GM18520 (cell line): ENCODE measurements around the gene CCDC157.
A peak's percentile ranks its signal among the peaks of the same experiment; 100 is the strongest.
"Not testable (repeated sequence)": the region's sequence is repeated elsewhere in the genome, so short reads cannot be mapped to it uniquely, and the experiment has no call there.

Experiments
- ATAC-seq: cut with Tn5 transposase; IDR thresholded peaks from one replicate; pipeline ENCODE4 v1.9.1; 2021; ENCODE audit not compliant: unreplicated experiment

CCDC157 gene

DNA sequence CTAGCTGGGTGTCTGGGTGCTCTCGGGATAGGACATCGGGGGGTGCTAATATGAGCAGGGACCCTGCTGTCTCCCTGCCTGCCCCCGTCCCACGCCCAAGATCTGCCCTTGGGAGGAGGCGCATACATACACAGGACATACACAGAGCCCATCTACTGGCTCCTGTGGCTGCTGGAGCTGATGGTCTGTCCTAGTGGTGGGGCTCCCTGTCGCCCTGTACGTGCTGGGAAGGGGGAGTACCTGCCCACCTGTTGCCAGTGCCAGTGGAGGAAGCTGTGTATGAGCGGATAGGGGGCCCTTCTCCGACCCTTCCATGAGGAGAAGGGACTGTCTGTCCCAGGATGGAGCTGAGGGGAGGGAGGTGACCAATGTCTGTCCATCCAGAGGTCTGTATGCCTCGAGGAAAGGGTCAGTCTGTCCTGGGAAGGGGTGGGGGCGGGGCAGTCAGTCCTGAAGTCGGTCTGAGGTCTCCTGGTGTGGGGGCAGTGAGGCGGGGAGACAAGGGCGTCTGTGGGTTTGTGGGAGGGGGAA is 31.0 kb upstream of the CCDC157 start:
- ATAC-seq: no peak

DNA sequence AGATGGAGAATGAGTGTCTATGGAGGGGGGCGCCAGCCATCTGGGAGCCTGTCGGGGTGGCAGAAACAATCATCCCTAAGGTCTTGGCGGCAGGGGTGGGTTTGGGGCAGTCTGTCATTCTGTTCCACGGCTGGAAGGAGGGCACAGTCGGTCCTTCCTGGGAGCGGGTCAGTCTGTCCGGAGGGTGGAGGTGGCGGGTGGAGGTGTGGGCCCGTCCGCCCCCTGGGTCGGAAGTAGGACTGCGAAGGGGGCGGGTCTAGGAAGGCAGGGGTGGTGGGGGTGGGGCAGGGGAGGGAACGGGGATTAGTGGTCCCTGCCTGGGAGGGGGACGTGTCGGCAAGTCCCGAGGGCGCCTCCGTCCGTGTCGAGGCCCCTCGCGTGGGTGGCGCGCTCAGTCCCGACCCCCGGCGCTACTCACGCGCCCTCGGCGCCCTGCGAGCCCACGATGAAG is 30.5 kb upstream of the CCDC157 start:
- no peak for ATAC-seq

DNA sequence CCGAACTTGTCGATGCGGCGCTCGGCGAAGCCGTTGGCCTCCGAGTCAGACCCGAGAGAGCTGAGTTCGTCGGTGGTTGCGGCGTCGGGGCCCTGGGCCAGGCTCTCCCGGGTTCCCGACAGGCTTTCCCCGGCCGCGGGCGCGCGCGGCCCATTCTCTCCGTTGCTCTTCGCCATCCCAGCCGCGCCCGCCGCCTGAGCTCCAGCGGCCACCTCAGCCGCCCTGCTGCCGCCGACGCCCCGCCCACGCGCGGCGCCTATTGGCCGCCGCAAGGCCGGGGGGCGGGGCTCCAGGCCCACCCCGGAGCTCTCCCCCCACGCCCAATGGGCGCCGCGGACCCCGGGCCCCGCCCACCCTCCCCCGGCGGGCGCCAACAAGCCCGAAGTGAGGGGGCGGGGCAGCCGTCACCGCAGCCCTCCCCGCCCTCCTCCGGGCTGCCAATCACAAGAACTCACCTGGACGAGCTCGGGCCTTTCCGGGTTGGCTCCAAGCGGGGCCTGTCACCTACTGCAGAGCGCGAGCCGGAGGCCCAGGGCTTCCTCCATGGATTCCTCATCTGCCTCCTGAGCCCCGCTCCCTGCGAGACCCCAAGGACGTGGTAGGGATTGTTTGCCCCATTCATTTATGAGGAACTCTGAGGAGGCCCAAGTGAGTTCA is 30.0 kb upstream of the CCDC157 start, which contains the start of gene TBC1D10A:
TSS of gene TBC1D10A (minus strand) at position 236 of the 657 bp plus-strand sequence. CDS start at position 176, 60 bp downstream.
- peak; percentile 89 for ATAC-seq

DNA sequence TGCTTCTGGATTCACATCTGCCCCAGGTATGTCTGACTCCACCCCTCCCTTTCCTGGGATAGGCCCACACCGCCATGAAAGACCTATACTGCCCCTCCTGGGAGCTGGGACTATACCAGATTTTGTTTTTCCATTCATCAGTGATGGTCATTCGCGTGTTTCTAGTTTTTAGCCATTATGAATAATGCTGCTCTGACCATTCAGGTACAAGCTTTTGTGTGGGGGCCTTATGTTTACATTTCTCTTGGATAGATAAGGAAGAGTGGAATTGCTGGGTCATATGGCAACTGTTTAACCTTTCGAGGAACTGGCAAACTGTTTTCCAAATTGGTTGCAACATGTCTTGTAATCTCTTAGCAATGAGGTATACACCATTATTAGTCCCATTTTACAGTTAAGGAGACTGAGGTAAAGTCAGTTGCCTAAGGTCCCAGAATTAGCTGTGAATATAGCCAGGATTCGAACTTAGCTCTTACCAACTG is 28.9 kb upstream of the CCDC157 start:
- no peak for ATAC-seq

DNA sequence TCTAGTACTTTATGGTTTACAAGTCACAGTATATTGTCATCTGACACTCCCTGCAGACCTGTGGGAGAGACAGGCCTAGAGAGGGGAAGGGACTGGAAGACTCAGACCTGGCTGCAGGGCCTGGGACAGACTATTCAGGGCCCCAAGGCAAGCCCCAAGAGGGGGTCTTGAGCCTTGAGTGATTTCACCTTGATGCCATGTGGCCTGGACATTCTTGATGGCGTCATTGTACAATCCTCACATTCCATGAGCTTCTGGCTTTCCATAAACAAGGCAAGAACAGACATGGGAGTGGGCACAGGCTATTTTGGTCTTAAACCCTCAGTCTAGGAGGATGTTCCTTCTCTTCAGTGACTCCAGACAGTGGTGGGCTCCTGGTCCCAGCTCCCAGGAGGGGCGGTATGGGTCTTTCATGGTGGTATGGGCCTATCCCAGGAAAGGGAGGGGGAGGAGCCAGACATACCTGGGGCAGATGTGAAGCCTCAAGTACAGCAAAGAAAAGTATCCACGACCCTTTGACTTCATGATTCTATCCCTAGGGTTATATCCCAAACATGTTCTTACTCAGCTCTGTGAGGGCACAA is 28.2 kb upstream of the CCDC157 start:
- ATAC-seq: no peak

DNA sequence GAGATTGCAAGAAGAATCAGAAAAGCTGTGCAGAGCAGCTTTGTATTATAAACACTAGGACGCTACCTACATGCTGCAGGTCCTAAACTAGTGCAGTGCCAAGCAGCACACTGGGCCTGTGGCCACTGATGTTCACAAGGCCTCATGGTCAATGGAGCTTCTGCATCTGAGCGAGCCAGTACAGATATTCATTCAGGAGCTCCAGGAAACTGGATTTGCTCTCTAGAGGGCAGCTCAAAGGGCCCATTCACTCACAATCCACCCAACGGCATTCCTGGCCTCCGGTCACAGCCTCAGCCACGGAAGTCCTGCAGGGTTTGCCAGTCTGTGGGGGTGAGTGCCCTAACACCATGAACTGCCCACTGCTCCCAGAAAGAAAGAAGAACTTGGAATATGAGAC is 24.3 kb upstream of the CCDC157 start:
- ATAC-seq: no peak

DNA sequence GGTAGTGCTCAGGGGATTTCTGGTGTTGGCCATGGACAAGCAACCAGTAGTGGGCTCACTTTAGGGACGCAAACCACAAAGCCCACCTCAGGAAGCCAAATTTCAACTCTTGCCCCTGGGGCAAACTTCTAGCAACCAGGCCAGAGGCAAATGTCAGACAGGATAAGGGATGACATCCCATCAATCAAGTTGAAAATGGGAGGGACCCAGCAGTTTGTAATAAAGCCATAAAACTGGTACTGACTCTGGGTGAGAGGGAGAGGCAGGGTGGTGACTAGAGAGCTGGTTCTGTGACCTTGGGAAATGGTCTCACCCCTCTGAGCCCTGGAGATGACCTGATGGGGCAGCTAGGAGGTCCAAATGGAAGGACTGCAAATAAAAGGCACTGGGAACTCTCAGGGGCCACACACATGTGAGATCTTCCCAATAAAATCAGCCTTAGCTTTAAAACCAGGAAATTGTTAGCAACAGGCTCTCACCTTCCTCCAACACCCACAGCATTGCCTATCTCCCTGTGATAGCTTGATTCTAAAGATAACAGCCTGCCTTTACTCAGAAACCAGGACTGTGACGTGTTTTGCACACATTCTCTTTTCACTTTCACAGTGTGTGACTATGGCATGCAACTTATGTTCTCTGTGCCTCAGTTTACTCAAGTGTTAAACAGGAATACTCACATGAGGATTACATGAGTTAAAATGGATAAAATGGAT is 23.7 kb upstream of the CCDC157 start:
- ATAC-seq: no peak

DNA sequence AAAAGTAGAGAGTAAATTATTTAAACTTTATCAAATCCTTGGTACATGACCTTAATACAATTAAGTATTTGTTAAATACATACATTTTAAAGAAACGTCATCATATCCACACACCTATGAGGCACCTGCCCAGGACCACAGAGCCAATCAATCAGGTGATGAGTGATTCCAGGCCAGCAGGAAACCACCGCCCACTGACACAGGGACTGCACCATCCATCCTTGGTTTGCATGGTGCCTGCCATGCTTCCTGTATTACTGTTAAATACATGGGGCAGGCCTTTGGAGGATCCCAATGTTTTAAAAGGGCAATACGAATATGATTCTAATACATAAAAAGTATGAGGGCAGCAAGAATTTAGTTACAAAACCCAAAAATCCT is 23.1 kb upstream of the CCDC157 start:
- ATAC-seq: no peak

DNA sequence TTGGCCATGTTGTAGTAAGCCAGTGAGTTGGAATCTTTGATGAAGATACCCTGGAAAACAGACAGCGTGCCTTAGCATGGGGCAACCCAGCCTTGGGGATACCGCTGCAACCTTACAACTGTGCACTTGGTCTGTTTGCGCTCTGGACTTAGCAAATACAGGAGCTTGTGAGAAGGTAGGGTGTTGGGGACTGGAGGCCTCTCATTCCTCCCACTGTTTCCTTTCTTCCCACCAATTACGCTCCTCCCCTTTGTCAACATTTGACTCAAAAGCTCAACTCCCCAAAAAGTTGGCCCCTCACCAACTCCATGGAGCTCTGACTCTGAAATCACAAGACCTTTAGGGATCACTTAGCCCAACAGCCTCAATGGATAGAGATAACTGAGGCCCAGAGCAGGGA is 22.2 kb upstream of the CCDC157 start:
- ATAC-seq: no peak

DNA sequence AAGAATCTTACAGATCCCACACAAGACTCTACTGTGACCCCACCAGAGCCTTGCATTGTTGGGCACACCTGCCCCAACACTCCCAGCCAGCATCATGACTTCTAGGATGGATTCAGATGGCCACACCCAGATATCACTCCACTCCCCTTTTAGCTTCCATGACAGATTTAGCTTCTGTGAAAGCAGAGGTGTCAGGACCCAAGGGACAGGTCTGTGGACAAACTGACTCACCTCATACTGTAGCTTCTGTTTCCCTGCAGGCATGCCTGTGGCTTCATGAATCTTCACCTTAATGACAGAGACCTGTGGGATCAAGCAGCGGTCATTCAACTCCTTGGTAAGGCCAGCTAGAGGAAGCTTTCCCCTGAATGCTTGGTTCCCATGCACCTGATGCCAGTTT is 21.6 kb upstream of the CCDC157 start:
- no peak for ATAC-seq

DNA sequence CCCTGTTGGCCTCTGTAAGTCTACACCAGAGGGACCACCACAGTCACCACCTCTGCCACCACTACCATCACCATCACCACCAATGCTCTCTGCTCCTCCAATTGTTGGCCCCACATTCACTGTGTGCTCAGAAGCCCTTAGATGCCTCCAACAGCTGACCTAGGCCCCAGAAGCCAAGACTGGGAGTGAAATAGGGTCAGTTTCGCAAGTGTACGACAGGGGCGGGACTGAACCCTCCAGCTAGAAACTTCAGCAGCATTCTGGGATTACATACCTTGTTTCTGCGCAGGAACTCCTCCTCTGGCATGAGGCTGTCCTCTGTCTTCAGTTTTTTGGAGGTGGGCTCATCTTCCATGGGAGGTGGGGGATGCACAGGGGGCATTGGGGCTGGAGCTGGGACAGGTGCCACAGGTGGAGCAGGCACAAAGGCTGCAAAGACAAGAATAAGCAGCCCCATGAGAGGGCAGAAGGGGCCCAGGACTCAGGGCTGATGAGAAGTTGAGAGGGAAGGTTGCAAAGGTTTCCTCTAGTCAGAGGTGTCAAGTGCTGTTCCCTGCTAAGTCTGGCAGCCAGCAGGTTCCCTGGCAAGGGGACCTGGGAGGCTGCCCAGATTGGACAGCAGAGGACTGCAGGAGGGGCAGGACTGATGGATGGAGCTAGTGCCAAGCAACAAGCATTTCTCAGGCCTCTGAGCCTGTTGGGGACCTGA is 19.9 kb upstream of the CCDC157 start:
- no peak for ATAC-seq

DNA sequence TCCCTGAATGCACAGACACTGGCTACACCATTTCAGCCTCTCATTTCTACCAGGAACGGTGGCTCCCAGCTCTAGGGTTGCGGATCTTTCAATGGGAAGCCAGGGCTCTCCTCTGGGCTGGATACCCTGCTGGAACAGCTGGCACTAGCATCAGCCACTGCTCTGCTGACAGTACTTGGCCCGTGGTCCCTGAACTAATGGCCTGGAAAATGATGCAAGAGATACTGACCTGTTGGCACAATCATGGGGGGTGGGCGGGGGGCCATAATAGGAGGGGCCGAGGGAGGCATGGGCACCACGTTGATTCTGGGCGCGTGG is 19.4 kb upstream of the CCDC157 start:
- no peak for ATAC-seq

DNA sequence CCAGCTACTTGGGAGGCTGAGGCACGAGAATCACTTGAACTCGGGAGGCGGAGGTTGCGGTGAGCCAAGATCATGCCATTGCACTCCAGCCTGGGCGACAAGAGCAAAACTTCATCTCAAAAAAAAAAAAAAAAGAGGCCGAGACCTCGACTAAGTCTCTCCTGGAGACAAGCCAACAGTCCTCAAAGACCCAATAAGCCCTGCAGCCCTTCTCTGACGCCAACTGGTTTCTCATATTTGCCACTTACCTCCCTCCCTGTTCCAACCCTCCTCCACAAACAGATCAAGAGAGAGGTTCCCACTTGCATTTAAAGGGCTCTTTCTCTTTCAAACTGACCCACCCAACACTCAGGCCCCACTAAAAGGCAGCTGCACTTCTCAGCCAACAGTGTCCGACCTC is 18.5 kb upstream of the CCDC157 start:
- ATAC-seq: not testable (repeated sequence)

DNA sequence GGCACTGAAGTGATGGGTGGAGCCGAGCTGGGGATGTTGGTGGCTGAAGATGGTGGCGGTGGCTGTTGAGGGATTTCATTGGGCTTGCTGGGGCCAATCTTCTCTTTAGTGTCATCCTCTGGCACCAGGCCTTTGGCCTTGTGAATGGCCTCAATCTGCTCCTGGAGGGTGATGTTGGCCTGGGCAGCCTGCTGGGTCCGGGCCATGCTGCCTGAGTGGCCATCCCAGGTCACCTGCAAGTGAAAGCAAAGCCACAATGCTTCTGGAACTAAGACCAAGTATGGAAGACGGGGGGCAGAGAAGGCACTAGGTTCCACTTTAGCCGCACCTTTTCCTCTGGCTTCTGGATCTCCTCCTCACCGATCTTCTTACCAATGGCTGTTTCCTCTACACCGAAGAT is 18.0 kb upstream of the CCDC157 start:
- ATAC-seq: no peak

DNA sequence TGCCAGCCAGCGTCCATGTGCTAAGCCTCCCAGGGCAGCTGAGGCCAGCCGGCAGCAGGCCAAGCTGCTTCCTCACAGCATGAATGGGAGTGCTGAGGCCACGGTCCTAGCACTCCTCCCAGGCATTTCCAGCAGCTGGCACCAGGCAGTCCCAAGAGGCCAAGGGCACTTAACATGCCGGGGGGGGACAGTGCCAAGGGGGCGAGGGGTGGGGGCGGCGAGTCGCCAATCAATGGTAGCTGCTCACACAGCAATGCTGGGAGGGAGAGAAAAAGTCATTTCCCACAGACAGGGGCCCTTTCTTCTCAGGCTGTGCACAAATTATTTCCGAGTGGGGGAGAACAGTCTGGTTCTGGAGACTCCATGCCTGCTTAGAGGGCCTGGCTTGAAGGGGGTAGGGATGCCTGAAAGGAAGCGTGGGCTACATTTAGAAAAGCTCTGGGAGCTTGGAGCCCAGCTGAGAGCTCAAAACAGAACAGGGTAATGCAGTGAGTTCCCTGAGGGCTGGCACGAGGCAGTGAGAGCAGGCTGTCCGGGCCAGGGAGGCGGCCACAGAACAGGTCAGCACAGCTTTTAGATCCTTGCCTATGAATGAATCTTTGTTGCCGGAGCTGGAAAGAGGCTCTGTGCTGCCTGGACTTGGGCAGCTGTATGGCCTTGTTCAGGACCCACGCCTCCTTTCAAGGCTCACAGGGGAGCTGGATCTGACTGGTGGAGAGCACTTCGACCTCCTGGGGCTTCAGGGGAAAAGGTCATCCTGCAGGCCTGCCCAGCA is 15.7 kb upstream of the CCDC157 start:
- no peak for ATAC-seq

DNA sequence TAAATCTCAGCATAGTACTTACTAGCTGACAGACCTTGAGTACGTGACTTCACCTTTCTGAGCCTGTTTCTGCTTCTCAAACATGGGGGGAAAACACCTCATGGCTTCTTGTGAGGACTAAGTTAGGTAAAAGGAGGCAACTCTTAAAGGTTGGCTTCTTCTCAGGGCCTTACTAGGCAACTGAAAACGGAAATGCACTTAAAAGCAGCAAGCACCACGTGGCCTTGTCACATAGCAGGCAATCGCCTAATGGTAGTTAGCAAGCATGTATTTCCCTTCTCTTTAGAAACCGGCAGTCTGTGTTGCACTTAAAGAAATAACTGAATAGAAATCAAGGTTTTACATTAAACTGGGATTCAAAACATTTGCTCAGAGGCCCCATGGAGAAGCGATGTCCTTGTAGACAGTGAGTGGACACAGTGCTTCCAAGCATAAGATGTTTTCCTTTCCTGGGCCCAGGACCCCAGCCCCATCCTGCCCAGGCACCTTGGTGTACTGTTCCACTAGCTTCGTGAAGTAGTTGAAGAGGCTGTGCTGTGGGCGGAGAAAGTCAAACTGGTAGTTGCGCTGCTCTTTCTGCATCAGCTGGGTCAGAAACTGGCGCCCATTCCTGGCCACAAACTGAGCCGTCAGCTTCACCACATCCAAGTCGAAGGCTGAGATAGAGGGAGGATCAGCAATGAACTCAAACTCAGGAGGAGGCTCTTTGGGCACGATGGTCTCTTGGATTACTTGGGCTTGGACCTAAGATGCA is 12.2 kb upstream of the CCDC157 start:
- no peak for ATAC-seq

DNA sequence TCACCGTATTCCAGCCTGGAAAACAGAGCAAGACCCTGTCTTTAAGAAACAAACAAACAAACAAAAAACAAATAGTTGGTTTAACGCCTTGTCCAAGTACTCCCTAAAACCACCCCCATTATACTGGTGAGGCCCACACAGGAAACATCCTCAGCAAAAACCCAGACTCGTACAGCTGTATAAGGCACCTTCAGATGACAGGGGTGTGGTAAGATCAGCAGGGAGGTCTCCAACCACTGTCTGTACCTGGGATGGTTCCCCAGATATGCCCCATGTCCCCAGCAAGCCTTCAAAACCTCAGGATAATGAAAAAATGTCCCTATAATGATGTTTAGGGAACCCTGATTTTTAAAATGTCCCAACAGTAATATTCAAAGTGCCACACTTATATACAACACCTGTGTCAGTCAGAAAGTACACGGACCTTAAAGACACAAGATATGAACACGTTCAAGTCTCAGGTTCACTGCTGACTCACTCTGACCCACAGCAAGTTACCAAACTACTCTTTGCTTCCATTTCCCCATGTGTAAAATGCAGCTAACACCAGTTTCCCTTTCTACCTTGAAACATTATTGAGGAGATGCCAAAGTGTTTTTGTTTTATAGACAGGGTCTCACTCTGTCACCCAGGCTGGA is 9.4 kb upstream of the CCDC157 start:
- no peak for ATAC-seq

DNA sequence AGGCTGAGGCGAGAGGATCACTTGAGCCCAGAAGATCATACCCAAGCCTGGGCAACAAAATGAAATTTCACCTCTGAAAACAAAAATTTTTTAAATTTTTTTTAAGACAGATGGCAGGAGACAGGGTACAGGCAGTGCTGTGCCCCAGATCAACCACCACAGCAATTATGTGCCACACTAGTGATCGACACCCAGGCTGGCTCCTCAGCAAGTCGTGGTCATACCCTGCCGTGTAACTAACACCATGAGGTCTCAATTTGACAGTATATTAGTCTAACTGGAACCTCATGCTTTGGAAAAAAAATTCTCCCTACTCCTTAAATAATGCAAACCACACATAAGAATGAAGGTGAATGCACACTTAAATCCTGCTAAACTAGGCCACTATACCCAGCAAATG is 8.4 kb upstream of the CCDC157 start:
- ATAC-seq: no peak

DNA sequence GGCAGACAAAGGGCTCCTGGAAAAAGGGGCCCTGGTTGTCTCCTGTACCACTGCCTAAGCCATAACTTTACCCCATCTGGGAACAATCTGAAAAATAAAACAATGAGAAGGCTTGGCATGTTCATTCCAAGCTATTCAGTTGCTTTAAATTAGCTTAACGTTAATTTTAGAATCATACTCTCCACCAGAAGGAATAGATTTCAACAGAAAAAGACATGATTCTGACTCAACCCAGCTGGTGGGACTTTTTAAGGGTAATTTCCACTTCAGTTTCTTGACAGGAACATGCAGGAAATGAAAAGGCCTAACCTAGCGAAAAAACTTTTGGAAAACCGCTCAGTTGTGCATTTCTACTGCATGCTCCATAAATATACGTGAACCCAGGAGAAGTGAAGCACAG is 8.0 kb upstream of the CCDC157 start:
- ATAC-seq: no peak

DNA sequence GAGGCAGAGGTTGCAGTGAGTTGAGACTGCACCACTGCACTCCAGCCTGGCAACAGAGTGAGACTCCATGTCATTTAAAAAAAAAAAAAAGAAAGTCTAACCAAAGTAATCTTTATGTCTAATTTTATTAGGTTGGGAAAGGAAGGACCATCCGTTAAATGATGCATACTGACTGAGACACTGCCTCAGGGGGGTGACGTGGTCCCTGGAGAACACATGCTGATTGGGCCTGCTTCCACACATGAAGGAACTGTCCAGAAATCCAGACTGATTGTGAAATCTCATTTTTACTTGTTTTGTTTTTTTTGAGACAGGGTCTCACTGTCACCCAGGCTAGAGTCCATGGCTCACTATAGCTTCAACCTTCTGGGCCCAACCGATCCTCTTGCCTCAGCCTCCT is 5.6 kb upstream of the CCDC157 start:
- no peak for ATAC-seq
